Measurements from ENCODE around the gene MEIOB.

DNA sequence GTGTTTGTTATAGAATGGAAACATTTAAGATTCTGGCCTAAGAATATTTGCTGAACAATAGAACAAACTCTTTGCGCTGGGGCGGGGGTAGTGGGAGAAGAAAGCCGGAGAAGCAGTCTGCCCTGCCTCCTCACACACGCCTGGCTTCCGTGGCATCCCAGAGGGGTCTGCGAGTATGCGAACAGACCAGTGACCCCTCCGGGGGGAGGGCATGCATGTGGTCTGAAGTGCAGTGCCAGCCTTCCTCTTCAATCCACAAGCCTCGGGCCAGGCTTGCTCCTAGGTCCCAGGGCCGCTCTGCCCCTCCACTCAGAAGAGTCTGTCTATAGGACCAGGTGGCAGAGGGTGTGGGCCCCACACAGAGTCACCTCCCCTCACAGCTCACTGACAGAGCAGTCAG is 64.3 kb downstream of the MEIOB start:
- TF ChIP-seq, protein P1, sequence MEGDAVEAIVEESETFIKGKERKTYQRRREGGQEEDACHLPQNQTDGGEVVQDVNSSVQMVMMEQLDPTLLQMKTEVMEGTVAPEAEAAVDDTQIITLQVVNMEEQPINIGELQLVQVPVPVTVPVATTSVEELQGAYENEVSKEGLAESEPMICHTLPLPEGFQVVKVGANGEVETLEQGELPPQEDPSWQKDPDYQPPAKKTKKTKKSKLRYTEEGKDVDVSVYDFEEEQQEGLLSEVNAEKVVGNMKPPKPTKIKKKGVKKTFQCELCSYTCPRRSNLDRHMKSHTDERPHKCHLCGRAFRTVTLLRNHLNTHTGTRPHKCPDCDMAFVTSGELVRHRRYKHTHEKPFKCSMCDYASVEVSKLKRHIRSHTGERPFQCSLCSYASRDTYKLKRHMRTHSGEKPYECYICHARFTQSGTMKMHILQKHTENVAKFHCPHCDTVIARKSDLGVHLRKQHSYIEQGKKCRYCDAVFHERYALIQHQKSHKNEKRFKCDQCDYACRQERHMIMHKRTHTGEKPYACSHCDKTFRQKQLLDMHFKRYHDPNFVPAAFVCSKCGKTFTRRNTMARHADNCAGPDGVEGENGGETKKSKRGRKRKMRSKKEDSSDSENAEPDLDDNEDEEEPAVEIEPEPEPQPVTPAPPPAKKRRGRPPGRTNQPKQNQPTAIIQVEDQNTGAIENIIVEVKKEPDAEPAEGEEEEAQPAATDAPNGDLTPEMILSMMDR (IDR thresholded peaks at IDR 0.05) = no peak
- TF ChIP-seq POLR2A (IDR thresholded peaks at IDR 0.05) = no peak

Data from body of pancreas (tissue), 4 donors.